WERI-Rb-1 (cell line): ENCODE data around the gene HS3ST5.

Source experiments
- DNase-seq: peaks from one replicate; pipeline ENCODE4 v3.0.0-alpha.2; 2020
- H3K27ac ChIP-seq: fragments of 250-450 bp; sonication (Bioruptor Pico); 2 replicates; pipeline ENCODE4 v1.5.1; 2020; ENCODE audit warnings: mild to moderate bottlenecking, moderate library complexity
- H3K27me3 ChIP-seq: fragments of 250-450 bp; sonication (Bioruptor Pico); 2 replicates; pipeline ENCODE4 v1.5.1; 2021; ENCODE audit warnings: mild to moderate bottlenecking, low read depth, moderate library complexity; ENCODE audit not compliant: insufficient read depth, severe bottlenecking
- H3K36me3 ChIP-seq: fragments of 250-450 bp; sonication (Bioruptor Pico); 2 replicates; pipeline ENCODE4 v1.5.1; 2020; ENCODE audit warnings: mild to moderate bottlenecking, moderate library complexity
- H3K4me3 ChIP-seq: 2 replicates; pipeline ENCODE4 v1.5.1; 2011; ENCODE audit warnings: low read depth, mild to moderate bottlenecking, control low read depth, low read length
- H3K9me3 ChIP-seq: fragments of 250-450 bp; sonication (Bioruptor Pico); 2 replicates; pipeline ENCODE4 v1.5.1; 2021; ENCODE audit warnings: mild to moderate bottlenecking, moderate library complexity; ENCODE audit not compliant: severe bottlenecking
- TF ChIP-seq, protein P1 (sequence below): IDR thresholded peaks from 2 replicates; pipeline ENCODE4 v1.5.1; 2011; ENCODE audit warnings: low read depth, mild to moderate bottlenecking, control low read depth, inconsistent platforms, low read length

HS3ST5 gene

GRCh38 chr6:114181664-114182063 is 161.2 kb downstream of the HS3ST5 start:
- DNase-seq, result no peak
- no peak overlapping the region for H3K4me3 ChIP-seq
- H3K36me3 ChIP-seq, result no peaks in the 10 kb centered on the region
- TF ChIP-seq, protein P1, sequence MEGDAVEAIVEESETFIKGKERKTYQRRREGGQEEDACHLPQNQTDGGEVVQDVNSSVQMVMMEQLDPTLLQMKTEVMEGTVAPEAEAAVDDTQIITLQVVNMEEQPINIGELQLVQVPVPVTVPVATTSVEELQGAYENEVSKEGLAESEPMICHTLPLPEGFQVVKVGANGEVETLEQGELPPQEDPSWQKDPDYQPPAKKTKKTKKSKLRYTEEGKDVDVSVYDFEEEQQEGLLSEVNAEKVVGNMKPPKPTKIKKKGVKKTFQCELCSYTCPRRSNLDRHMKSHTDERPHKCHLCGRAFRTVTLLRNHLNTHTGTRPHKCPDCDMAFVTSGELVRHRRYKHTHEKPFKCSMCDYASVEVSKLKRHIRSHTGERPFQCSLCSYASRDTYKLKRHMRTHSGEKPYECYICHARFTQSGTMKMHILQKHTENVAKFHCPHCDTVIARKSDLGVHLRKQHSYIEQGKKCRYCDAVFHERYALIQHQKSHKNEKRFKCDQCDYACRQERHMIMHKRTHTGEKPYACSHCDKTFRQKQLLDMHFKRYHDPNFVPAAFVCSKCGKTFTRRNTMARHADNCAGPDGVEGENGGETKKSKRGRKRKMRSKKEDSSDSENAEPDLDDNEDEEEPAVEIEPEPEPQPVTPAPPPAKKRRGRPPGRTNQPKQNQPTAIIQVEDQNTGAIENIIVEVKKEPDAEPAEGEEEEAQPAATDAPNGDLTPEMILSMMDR, result no peak
- H3K27me3 ChIP-seq, result no peaks in the 10 kb centered on the region
- H3K27ac ChIP-seq, result no peak overlapping the region; the same call in 1 of the 2 replicates
- H3K9me3 ChIP-seq, result no peaks in the 10 kb centered on the region

GRCh38 chr6:114179411-114179810 is 163.4 kb downstream of the HS3ST5 start:
- H3K27ac ChIP-seq, result no peak overlapping the region
- no peak for DNase-seq
- H3K4me3 ChIP-seq, result no peak overlapping the region
- H3K27me3 ChIP-seq, result no peaks in the 10 kb centered on the region
- no peaks in the 10 kb centered on the region for H3K9me3 ChIP-seq
- H3K36me3 ChIP-seq, result no peaks in the 10 kb centered on the region
- TF ChIP-seq, protein P1, result no peak

DNA sequence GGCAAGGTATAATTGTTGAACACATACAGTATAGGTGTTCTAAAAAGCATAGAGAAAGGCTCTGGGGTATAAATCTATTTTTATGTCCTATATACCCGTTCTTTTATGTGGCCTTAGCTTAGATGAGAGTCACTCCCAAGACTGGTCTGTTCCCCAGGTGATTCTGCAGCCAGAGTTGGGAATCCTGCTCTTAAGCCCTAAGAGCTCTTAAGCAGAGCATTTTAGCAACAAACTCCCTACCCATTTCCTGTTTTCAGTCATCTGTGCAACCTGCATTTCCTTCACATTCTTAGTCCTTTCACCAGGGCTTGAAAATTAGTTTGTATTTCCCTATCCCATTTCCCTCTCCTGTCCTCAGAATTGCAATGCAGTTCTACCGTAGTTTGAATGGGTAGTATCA is 166.1 kb downstream of the HS3ST5 start:
- Histone ChIP-seq H3K27ac (no peak overlapping the region), H3K27me3 (no peaks in the 10 kb centered on the region), H3K9me3 (no peaks in the 10 kb centered on the region), H3K4me3 (no peak overlapping the region), H3K36me3 (no peaks in the 10 kb centered on the region)
- DNase-seq, result peak; percentile 11
- TF ChIP-seq, protein P1, result no peak

DNA sequence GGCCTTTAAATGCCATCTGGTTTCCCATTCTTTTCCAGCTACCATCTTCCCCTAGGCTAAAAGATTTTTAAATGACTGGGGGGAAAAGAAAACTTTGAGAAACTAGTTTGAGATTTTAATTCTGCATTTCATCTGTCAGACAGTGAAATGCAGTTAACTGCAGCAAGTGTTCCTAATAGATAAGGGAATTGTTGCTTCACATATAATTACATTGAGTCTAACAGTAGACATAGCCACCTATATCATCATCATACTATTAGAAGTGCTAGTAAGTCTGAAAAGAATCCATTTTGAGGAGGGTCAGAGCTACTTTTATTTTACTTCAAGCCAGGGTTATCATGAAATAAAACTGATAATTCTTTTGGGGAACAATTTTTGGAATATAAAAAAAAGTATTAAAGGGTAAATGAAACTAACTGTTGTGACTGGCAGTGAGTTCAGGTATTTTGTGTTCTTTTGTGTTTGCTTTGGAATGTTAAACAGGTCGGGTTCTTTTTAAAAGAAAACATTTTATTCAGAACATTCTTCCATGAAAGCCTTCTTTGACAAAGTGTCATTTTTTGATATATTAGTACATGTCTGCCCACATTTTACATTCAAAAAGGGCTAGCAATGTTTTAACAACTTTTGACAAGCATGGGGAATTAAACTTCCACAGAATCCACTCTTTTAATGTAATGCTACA is 170.1 kb downstream of the HS3ST5 start:
- no peak overlapping the region for H3K27ac ChIP-seq
- no peaks in the 10 kb centered on the region for H3K9me3 ChIP-seq
- no peaks in the 10 kb centered on the region for H3K36me3 ChIP-seq
- TF ChIP-seq, protein P1, result no peak
- H3K27me3 ChIP-seq, result no peaks in the 10 kb centered on the region
- no peak for DNase-seq
- H3K4me3 ChIP-seq, result no peak overlapping the region

- H3K27ac ChIP-seq, result no peak overlapping the region
- no peak for DNase-seq
- no peaks in the 10 kb centered on the region for H3K36me3 ChIP-seq
- TF ChIP-seq, protein P1, result no peak
- H3K9me3 ChIP-seq, result no peaks in the 10 kb centered on the region
- no peaks in the 10 kb centered on the region for H3K27me3 ChIP-seq
- no peak overlapping the region for H3K4me3 ChIP-seq
These were observed 171.3 kb downstream of the HS3ST5 start for GRCh38 chr6:114171473-114171872.

DNA sequence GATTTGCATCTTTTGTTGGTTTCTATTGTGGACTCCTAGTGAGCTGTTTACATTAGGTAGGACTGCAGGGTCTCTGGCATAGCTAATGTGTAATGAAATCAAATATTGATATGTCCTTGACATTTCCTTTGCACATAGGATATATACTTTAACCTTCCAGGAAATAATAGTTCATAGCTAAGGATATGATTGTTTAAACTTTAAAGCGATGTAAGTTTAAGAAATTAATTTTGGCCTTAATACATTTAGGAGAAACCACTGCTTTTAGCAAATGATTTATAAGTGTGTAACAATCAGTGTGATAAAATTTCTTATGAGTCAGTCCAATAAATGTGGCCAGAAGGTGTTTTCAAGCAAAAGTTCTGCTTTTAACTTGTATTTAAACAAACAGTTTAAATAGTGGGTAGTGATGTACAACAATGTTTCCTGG is 171.8 kb downstream of the HS3ST5 start:
- no peak overlapping the region for H3K4me3 ChIP-seq
- no peaks in the 10 kb centered on the region for H3K27me3 ChIP-seq
- no peak overlapping the region for H3K27ac ChIP-seq
- no peaks in the 10 kb centered on the region for H3K9me3 ChIP-seq
- TF ChIP-seq, protein P1, result no peak
- DNase-seq, result no peak
- no peaks in the 10 kb centered on the region for H3K36me3 ChIP-seq
